8988T (cell line): ENCODE results near the gene RPP25L.
"Not testable (repeated sequence)": the region's sequence is repeated elsewhere in the genome, so short reads cannot be mapped to it uniquely, and the experiment has no call there.

ENCODE experiments used
- DNase-seq: peaks from one replicate; pipeline ENCODE4 v3.0.0; 2011

The RPP25L gene, protein sequence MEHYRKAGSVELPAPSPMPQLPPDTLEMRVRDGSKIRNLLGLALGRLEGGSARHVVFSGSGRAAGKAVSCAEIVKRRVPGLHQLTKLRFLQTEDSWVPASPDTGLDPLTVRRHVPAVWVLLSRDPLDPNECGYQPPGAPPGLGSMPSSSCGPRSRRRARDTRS

GRCh38 chr9:34611811-34612787 is at the start of gene RPP25L:
Gene RPP25L (minus strand): TSS chr9:34612097. CDS start chr9:34611296, 801 bp downstream.
- peak; percentile 93 for DNase-seq

DNA sequence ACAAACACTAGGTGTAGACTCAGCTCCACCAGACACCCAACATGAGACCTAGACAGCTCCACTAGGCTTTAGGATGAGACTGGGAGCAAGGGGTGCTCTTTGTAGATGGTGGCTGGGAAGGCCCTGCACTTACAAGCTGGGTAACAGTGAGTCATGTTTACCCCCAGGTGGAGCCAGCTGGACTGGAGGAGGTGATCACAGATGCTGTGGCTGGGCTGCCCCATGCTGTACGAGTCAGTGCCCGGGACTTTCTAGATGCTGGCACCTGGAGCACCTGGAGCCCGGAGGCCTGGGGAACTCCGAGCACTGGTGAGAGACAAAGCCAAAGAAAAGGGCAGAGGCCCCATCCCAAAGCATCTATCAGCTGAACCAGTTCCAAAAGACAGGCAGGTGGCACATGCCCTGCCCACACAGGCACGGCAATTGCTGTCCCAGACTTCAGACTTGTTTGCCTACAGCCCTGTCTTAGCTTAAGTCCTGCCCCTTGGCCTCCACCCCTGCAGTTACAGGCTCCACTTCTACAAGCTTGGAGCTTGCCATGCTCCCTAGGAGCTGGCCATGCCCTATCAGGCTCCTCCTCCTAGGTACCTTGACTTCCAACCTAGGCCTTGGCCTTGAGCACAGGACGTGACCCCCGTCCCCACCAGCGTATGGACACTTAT is 47.8 kb upstream of the RPP25L start:
- no peak for DNase-seq

DNA sequence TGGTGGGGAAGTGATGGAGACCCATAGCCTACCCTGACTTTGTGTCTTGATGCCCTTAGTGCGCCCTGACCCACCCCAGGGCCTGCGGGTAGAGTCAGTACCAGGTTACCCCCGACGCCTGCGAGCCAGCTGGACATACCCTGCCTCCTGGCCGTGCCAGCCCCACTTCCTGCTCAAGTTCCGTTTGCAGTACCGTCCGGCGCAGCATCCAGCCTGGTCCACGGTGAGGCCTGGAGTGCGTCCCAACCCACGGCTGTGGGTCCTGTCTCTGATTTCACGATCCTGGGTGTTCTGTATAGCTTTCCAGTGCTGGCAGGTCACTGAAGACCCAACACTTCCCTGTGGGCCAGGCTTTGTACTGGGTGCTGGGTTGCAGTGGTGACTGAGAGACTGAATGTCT is 46.6 kb upstream of the RPP25L start:
- no peak for DNase-seq

DNA sequence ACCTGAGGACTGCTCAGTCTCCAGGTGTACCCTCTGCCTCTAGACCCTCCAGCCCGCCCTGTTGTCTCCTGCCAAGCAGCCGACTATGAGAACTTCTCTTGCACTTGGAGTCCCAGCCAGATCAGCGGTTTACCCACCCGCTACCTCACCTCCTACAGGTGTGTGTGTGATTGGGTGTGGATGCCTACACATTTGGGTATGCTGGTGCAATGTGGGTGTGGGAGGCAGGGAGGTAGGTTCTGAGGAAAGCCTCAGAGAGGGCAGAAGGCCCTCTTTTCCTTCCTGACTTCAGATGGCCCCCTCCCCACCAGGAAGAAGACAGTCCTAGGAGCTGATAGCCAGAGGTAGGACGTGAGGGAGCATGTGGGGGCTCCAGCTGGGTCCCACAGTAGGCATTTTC is 45.1 kb upstream of the RPP25L start:
- DNase-seq, result no peak

DNA sequence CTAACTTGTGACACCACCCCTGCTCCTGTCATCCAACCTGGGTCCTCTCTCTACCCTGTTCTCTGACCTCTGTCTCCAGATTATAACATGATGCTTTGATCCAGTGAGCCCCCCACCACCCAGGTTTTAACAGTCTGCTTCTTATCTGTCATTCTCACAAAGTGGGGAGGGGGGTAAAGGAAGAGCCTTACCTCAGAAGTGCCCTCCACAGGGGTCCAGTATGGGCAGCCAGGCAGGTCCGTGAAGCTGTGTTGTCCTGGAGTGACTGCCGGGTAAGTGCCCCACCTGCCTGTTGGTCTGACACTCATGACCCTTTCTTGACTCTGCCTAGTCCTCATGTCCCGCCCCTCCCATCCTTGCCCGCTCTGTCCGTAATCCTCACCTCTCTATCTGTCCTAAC is 43.5 kb upstream of the RPP25L start:
- DNase-seq, result no peak

- no peak for DNase-seq
Measured at GRCh38 chr9:34654323-34655051, 42.6 kb upstream of the RPP25L start.

GRCh38 chr9:34653151-34654072 is 41.5 kb upstream of the RPP25L start:
- no peak for DNase-seq

GRCh38 chr9:34652602-34653000 is 40.7 kb upstream of the RPP25L start:
- DNase-seq, result no peak

- peak; percentile 92 for DNase-seq
Measured at GRCh38 chr9:34651876-34652601, 40.1 kb upstream of the RPP25L start, which contains the start of gene IL11RA. Gene IL11RA (plus strand): TSS chr9:34652185. CDS start chr9:34655218, 3,033 bp downstream.

DNA sequence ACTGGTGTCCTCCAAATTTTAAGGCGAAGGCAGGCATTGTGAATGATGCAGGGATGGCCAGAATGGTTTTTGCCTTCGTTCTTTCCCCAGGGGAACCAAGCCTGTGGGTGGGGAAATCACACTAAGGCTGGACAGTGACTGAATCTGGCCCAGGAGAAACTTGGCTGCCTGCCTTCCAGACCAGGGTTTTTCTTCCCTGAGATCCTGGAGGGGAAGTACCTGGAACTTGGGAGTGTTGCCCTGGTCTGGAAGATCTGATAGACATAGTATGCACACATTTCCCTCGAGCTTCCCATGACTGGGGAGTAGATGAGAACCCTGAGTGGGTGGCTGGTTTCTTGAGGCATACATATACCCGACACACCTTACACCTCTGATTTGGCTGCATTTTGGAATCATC is 39.4 kb upstream of the RPP25L start:
- DNase-seq, result no peak

DNA sequence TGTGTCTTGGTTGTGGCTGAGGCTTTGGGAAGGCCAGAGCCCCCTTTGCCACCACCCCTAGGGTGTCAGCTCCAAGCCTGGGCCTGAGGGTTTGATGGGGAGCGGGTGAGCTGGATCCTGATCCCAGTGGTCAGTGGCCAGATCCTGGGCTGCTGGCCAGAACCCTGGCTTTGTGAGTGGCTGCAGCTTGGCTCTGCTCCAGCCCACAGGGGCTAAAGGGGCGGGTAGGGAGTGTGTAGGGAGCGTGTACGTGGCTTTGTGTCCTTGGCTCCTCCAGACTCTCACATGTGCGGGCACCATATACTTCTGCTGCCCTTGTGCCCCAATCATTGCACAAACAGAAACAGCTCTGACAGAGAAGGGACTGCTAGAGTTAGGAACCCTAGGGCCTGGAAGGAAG is 38.9 kb upstream of the RPP25L start:
- DNase-seq, result no peak

GRCh38 chr9:34648673-34649072 is 36.8 kb upstream of the RPP25L start:
- no peak for DNase-seq

GRCh38 chr9:34647651-34648050 is 35.8 kb upstream of the RPP25L start:
- DNase-seq, result no peak

GRCh38 chr9:34647084-34647403 is 35.1 kb upstream of the RPP25L start:
- no peak for DNase-seq

DNA sequence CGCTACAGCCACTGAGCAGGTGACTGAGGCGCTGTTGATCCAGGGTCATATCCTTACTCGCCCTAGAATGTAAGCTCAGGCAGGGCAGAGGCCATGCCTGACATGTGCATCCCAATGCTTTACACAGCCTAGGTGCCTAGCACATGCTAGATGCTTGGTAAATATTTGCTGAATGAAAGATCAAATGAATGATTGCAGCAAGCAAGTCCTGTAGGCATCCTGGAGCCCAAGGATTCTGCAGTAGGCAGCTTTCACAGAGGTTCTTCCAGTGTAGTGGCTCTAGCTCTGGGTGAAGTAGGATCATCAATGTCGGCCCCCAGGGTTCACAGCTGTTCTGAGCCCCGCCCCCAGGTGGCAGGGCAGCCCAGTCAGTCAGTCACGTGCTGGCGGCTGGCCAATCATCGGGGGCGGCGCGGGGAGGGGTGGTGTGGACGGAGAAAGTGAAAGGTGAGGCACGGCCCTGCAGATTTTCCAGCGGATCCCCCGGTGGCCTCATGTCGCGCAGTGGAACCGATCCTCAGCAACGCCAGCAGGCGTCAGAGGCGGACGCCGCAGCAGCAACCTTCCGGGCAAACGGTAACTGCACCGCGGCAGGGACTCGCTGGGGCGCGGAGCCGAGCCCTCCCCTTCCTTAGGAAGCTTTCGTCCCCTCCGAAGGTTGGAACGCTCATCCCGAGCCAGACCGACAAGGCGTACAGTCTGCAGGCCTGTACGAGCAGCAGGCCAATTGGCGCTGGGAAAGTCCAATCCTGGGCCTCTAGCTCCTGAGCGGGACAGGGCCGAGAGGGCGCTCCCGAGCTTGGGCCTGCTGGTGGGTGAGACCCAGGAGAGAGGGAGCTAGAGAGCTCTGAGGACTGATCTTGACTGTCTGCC is 34.5 kb upstream of the RPP25L start, which contains the start of gene GALT:
GALT (plus strand) TSS at position 465 of the 873 bp plus-strand sequence; CDS start at position 495, 30 bp downstream.
- peak; percentile 94 for DNase-seq

GRCh38 chr9:34644766-34645314 is 32.9 kb upstream of the RPP25L start:
- no peak for DNase-seq

GRCh38 chr9:34642679-34643078 is 30.8 kb upstream of the RPP25L start:
- no peak for DNase-seq

- DNase-seq, result not testable (repeated sequence)
Measured at GRCh38 chr9:34639322-34639721, 27.4 kb upstream of the RPP25L start.

GRCh38 chr9:34638138-34638445 is 26.2 kb upstream of the RPP25L start:
- DNase-seq, result no peak
